HG03442 (cell line): ENCODE results near the gene CYTH3.
"Not testable (repeated sequence)": the region's sequence is repeated elsewhere in the genome, so short reads cannot be mapped to it uniquely, and the experiment has no call there.

Experiments
- ATAC-seq: cut with Tn5 transposase; IDR thresholded peaks from one replicate; pipeline ENCODE4 v1.9.1; 2021; ENCODE audit warnings: mild to moderate bottlenecking, moderate library complexity; ENCODE audit not compliant: unreplicated experiment

Gene CYTH3

GRCh38 chr7:6234384-6234783 lies 38.0 kb downstream of the CYTH3 start:
- ATAC-seq = peak; percentile 81

GRCh38 chr7:6232534-6232933 lies 39.9 kb downstream of the CYTH3 start:
- ATAC-seq = no peak

DNA sequence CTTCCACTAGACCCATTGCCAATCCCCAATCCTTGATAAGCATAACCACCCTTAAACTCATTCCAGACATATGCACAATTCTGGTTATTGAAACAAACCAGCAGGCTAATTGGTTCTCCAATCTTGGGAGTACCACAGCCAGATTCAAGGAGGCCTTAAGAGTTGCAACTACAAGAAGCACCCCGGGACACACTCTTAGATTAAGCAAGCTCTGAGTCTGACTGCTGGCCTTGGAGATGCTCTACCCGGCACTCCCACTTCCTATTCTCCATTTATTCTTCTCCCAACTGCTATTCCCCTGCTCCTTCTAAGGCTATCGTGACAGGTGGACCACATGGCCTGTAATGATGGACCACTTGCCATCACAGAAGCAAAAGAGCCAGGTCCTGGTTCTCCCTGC lies 40.3 kb downstream of the CYTH3 start:
- ATAC-seq = no peak

- no peak for ATAC-seq
These were observed 41.2 kb downstream of the CYTH3 start for GRCh38 chr7:6231184-6231583.

DNA sequence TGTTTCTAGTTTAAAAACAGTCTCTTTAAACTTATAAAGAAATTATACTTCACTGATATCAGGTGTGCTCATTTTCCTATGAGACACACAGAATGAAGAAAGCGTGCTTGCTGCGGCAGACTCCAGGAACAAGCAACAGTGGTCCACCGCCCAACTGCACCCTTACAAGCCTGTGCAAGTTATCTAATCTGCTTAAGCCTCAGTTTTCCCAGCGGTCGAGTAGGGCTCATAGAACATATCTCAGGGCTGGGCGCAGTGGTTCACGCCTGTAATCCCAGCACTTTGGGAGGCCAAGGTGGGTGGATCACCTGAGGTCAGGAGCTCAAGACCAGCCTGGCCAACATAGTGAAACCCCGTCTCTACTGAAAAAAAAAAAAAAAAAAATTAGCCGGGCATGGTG lies 43.1 kb downstream of the CYTH3 start:
- not testable (repeated sequence) for ATAC-seq

GRCh38 chr7:6228361-6229229 lies 43.8 kb downstream of the CYTH3 start:
- ATAC-seq = peak; percentile 83

GRCh38 chr7:6227294-6227846 lies 45.1 kb downstream of the CYTH3 start:
- ATAC-seq = no peak

GRCh38 chr7:6226194-6226799 lies 46.1 kb downstream of the CYTH3 start:
- no peak for ATAC-seq

- ATAC-seq = not testable (repeated sequence)
These were observed 49.0 kb downstream of the CYTH3 start for GRCh38 chr7:6223411-6223810.

- ATAC-seq = not testable (repeated sequence)
These were observed 49.4 kb downstream of the CYTH3 start for GRCh38 chr7:6223010-6223409.

- ATAC-seq = no peak
These were observed 50.8 kb downstream of the CYTH3 start for GRCh38 chr7:6221340-6222319.

GRCh38 chr7:6218329-6218728 lies 54.1 kb downstream of the CYTH3 start:
- ATAC-seq = no peak

DNA sequence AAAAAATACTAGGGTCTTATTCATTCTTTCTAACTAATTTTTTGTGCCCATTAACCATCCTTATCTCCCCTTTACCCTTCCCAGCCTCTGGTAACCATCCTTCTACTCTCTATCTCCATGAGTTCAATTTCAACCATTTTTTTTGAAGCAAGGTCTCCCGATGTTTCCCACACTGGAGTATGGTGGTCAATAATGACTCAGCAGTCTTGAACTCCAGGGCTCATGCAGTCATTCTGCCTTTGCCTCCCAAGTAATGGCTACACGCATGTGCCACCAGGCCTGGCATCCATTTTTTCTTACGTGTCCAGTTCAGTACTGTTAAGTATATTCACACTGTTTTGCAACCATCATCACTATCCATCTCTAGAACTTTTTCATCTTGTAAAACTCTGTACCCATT lies 60.4 kb downstream of the CYTH3 start:
- no peak for ATAC-seq

GRCh38 chr7:6210621-6211372 lies 61.6 kb downstream of the CYTH3 start:
- no peak for ATAC-seq

- ATAC-seq = no peak
These were observed 63.1 kb downstream of the CYTH3 start for GRCh38 chr7:6209340-6209739.

DNA sequence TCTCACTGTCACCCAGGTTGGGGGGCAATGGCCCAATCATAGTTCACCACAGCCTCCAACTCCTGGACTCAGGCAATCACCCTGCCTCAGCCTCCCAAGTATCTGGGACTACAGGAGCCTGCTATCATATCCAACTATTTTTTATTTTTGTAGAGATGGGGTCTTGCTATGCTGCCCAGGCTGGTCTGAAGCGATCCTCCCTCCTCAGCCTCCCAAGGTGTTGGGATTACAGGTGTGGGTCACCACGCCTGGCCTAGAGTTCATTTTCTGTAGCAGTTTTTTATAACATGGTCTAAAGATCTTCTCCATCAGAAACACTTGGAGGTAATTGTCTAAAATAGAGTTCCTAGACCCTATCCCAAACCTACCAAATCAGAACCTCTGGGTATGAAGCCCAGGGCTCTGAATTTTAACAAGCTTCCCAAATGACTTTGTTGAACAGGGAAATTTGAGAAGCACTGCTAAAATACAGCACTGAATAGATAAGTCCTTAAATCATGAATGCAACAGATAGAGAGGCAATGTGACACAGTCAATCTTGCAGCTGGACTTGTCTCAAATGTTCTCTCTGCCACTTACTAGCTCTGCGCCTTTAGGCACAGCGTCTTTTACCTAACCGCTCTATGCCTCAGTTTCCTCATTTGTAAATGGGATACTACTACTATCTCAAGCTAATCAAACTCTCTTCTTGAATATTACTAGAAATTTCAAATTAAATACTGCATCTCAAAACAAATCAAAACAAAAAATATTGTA lies 63.7 kb downstream of the CYTH3 start:
- ATAC-seq = no peak

- no peak for ATAC-seq
These were observed 66.3 kb downstream of the CYTH3 start for GRCh38 chr7:6205971-6206660.

DNA sequence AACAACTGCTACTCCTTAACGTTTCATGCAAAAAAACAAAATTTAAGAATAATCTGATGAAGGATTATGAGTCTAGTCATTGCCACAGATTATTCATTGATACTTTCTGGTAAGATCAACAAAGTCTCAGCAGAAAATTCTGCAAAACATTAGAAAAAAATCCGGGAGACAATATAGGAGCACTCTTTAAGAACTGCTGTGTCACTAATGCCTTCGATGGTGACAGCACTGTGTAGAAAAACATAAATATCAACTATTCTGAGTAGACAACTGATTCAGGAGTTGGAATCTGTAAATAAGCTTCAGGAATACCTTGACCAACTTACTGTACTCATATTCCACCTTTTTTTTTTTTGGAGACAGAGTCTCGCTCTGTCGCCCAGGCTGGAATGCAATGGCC lies 69.0 kb downstream of the CYTH3 start:
- no peak for ATAC-seq

DNA sequence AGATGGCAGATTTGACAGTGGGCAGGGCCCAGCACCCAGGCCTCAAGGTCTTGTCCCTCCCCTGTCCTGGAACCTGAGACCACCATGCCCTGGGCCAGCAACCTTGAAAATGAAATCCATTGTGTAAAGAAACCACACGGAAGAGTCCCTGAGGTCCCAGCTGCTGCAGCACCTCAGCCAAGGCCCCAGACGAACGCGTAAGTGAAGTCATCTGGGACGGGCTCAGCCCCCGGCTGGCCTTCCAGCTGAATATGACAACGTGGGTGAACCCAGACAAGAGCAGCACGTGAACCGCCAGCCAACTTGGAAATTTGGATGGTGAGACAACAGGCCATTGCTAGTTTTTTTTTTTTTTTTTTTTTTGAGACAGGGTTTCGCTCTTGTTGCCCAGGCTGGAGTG lies 70.3 kb downstream of the CYTH3 start:
- ATAC-seq = no peak
